GM19324 (cell line): ENCODE results near the gene JARID2.
A peak's percentile ranks its signal among the peaks of the same experiment; 100 is the strongest.
"Not testable (repeated sequence)": the region's sequence is repeated elsewhere in the genome, so short reads cannot be mapped to it uniquely, and the experiment has no call there.

Experiments used
- ATAC-seq: cut with Tn5 transposase; IDR thresholded peaks from one replicate; pipeline ENCODE4 v1.9.1; 2021; ENCODE audit warnings: mild to moderate bottlenecking, moderate library complexity; ENCODE audit not compliant: unreplicated experiment, low FRiP score

JARID2 gene

GRCh38 chr6:15305496-15305895, 59.6 kb downstream of the JARID2 start:
- ATAC-seq, result peak; percentile 69

- peak; percentile 28 for ATAC-seq
Observed at GRCh38 chr6:15305909-15306308, 60.0 kb downstream of the JARID2 start.

- no peak for ATAC-seq
Observed at GRCh38 chr6:15308435-15309213, 62.8 kb downstream of the JARID2 start.

GRCh38 chr6:15309611-15310283, 63.9 kb downstream of the JARID2 start:
- no peak for ATAC-seq

- no peak for ATAC-seq
Observed at GRCh38 chr6:15310680-15311079, 64.8 kb downstream of the JARID2 start.

GRCh38 chr6:15312500-15312899, 66.6 kb downstream of the JARID2 start:
- no peak for ATAC-seq

GRCh38 chr6:15313367-15313766, 67.5 kb downstream of the JARID2 start:
- ATAC-seq, result no peak

GRCh38 chr6:15316754-15317153, 70.9 kb downstream of the JARID2 start:
- ATAC-seq, result no peak

- no peak for ATAC-seq
Observed at GRCh38 chr6:15317251-15317650, 71.4 kb downstream of the JARID2 start.

GRCh38 chr6:15317934-15318902, 72.3 kb downstream of the JARID2 start:
- ATAC-seq, result no peak

GRCh38 chr6:15319677-15320076, 73.8 kb downstream of the JARID2 start:
- no peak for ATAC-seq

- ATAC-seq, result no peak
Observed at GRCh38 chr6:15320693-15321092, 74.8 kb downstream of the JARID2 start.

GRCh38 chr6:15322184-15322583, 76.3 kb downstream of the JARID2 start:
- no peak for ATAC-seq

GRCh38 chr6:15322781-15323536, 77.1 kb downstream of the JARID2 start:
- ATAC-seq, result no peak

GRCh38 chr6:15323611-15324010, 77.7 kb downstream of the JARID2 start:
- ATAC-seq, result not testable (repeated sequence)

GRCh38 chr6:15324427-15324985, 78.6 kb downstream of the JARID2 start:
- ATAC-seq, result no peak

GRCh38 chr6:15325540-15325955, 79.7 kb downstream of the JARID2 start:
- no peak for ATAC-seq

GRCh38 chr6:15326067-15326614, 80.3 kb downstream of the JARID2 start:
- ATAC-seq, result no peak

- ATAC-seq, result no peak
Observed at GRCh38 chr6:15327271-15327670, 81.4 kb downstream of the JARID2 start.
